GM06990 (cell line): ENCODE data around the gene RPL21.

Experiments used
- DNase-seq: peaks from one replicate; pipeline ENCODE4 v3.0.0-alpha.2; 2011; ENCODE audit not compliant: insufficient read length; ENCODE audit errors: extremely low read depth
- H3K27me3 ChIP-seq: replicated peaks from 2 replicates; pipeline ENCODE4 v1.6.0; 2011; ENCODE audit warnings: low read length; ENCODE audit not compliant: control insufficient read depth, insufficient read depth
- H3K36me3 ChIP-seq: 2 replicates; pipeline ENCODE4 v1.5.1; 2011; ENCODE audit warnings: low read length; ENCODE audit not compliant: control insufficient read depth, insufficient read depth
- H3K4me3 ChIP-seq: replicated peaks from 2 replicates; pipeline ENCODE4 v1.5.1; 2011; ENCODE audit warnings: low read depth, mild to moderate bottlenecking, control low read depth, low read length
- TF ChIP-seq, protein P1 (sequence below): IDR thresholded peaks from 2 replicates; pipeline ENCODE4 v1.5.1; 2011; ENCODE audit warnings: low read length, control low read depth, mild to moderate bottlenecking, inconsistent platforms; ENCODE audit not compliant: insufficient read depth, poor library complexity, severe bottlenecking

RPL21 gene

DNA sequence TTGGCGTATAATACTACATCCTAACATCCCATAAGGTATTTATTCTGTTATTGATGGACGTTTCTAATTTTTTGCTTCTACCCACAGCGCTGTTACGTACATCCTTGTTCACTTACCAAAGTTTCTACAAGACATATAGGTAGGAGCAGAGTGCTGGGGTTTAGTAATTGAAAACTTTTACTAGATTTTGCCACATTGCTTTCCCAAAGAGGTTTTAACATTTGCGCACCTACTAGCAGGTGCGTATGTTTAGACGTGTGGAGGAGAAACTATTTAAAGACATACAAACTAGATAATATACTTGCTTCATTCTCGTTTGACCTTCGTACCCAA lies 559 bp upstream of the RPL21 start:
- Histone ChIP-seq H3K27me3 (no peaks in the 10 kb centered on the region), H3K4me3 (peak overlapping the region; percentile 95), H3K36me3 (peaks cover 4% of the 10 kb centered on the region)
- TF ChIP-seq, protein P1, sequence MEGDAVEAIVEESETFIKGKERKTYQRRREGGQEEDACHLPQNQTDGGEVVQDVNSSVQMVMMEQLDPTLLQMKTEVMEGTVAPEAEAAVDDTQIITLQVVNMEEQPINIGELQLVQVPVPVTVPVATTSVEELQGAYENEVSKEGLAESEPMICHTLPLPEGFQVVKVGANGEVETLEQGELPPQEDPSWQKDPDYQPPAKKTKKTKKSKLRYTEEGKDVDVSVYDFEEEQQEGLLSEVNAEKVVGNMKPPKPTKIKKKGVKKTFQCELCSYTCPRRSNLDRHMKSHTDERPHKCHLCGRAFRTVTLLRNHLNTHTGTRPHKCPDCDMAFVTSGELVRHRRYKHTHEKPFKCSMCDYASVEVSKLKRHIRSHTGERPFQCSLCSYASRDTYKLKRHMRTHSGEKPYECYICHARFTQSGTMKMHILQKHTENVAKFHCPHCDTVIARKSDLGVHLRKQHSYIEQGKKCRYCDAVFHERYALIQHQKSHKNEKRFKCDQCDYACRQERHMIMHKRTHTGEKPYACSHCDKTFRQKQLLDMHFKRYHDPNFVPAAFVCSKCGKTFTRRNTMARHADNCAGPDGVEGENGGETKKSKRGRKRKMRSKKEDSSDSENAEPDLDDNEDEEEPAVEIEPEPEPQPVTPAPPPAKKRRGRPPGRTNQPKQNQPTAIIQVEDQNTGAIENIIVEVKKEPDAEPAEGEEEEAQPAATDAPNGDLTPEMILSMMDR = no peak
- no peak for DNase-seq

DNA sequence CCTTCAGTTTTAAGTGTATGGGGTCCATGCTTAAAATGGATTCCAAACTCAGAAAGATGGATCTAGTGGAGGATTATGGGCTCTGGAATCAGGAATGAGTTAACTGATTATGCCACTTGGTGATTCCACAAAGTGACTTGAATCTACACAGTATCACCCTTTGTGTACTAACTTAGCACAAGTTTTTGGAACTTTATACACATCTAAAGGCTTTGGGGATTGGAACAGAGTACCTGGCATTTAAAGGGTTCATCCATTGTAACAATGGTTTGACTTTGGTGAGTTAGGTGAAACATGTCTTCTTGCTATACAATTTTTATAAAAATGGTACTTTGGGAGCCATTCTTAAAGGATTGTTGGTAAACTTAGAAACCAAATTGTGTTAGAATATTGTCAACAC lies 1.1 kb downstream of the RPL21 start:
- peak overlapping the region; percentile 95 for H3K4me3 ChIP-seq
- H3K27me3 ChIP-seq = no peaks in the 10 kb centered on the region
- TF ChIP-seq, protein P1 = no peak
- H3K36me3 ChIP-seq = peaks cover 8% of the 10 kb centered on the region
- DNase-seq = no peak

DNA sequence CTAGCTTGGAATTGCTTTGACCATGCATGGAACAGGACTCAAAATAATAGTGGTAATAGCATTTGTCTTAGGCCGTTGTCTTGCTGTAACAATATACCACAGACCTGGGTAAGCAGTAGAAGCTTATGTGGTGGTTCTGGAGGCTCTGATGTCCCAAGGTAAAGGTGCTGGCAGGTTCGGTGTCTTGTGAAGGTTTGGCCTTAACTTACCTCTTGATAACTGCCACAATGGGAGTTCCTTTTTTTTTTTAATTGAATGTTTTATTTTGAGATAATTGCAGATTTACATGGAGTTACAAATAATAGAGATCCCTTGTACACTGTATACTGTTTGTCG lies 5.8 kb downstream of the RPL21 start:
- Histone ChIP-seq H3K27me3 (no peaks in the 10 kb centered on the region), H3K4me3 (no peak overlapping the region), H3K36me3 (peaks cover 12% of the 10 kb centered on the region)
- DNase-seq = no peak
- TF ChIP-seq, protein P1 = no peak

DNA sequence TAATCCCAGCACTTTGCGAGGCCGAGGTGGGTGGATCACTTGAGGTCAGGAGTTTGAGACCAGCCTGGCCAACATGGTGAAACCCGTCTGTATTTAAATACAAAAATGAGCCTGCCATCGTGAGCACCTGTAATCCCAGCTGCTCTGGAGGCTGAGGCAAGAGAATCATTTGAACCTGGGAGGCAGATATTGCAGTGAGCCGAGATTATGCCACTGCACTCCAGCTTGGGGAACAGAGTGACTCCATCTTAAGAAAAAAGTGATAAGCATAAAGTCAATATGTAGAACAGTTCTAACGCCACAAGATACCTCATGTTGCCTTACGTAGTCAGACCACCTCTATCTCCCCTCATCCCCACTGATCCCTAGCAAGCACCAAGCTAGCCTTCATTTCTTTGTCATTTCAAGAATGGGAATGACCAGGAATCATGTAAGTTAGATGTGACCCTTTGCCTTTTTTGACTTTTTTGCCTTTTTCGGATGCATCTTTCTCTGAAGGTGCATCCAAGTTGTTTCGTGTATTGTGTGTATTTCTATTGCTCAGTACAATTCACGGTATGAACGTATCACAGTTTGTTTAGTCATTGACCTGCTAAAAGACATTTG lies 6.4 kb downstream of the RPL21 start:
- no peaks in the 10 kb centered on the region for H3K27me3 ChIP-seq
- peaks cover 12% of the 10 kb centered on the region for H3K36me3 ChIP-seq
- no peak for DNase-seq
- TF ChIP-seq, protein P1 = no peak
- no peak overlapping the region for H3K4me3 ChIP-seq

DNA sequence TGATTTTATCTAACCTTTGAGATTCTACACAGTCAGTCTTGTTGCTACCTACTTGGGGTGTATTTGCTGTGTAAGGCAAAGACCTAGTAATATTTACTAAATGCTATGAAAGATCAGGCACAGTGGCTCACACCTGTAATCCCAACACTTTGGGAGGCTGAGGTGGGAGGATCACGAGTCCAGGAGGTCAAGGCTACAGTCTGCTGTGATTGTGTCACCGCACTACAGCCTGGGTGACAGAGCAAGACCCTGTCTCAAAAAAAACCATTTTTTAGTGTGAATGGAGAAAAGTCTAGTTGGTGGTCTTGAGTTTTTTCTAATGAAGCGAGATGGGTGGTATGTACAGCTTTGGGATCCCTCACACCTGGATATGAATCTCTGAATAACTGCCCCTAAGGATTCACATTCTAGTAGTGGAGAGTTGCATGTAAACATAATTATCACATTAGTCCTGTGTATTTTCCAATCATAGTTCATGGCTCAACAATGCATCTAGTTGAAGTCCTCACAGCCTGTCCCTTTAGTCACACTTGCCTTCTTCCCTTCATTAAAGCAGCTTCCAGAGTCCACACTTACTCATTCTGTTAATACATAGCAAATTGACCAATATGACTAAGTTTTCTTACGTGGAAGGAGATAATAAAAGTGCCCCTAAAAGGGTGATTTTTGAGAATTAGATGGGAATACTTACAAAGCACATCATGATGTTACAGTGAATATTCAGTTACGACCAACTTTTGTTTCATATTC lies 7.5 kb downstream of the RPL21 start:
- DNase-seq = no peak
- TF ChIP-seq, protein P1 = no peak
- Histone ChIP-seq H3K4me3 (no peak overlapping the region), H3K36me3 (peaks cover 12% of the 10 kb centered on the region), H3K27me3 (no peaks in the 10 kb centered on the region)

DNA sequence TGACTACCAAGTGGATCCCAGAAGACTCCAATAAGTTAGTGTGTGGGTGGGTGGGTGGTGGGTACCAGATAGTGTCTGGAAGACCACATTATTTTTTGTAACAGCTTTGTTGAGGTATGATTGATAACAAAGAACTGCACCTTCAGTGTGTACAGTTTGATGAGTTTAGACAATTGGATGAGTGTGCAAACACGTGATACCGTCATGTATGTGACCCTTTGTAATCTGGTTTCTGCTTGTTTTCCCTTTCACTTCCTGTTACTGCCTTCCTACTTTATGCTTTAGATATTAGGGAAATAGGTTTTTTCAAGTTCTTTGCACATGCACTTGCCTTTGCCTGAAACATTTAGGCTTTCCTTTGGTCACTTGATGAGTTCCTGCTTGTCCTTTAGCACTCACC lies 8.5 kb downstream of the RPL21 start:
- TF ChIP-seq, protein P1 = no peak
- Histone ChIP-seq H3K36me3 (peaks cover 9% of the 10 kb centered on the region), H3K27me3 (no peaks in the 10 kb centered on the region), H3K4me3 (no peak overlapping the region)
- no peak for DNase-seq
